ENCODE data around the gene TMEM238L.
"Not testable (repeated sequence)": the region's sequence is repeated elsewhere in the genome, so short reads cannot be mapped to it uniquely, and the experiment has no call there.

TMEM238L gene, protein sequence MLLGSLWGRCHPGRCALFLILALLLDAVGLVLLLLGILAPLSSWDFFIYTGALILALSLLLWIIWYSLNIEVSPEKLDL
- 0 reads per million in 2 experiments for total RNA-seq

- DNase-seq (ENCODE audit: low read depth) = no peak
Measured at GRCh38 chr17:10803830-10804475, at the start of gene TMEM238L. TMEM238L (minus strand) TSS chr17:10804099; CDS start chr17:10803963, 136 bp downstream.

DNA sequence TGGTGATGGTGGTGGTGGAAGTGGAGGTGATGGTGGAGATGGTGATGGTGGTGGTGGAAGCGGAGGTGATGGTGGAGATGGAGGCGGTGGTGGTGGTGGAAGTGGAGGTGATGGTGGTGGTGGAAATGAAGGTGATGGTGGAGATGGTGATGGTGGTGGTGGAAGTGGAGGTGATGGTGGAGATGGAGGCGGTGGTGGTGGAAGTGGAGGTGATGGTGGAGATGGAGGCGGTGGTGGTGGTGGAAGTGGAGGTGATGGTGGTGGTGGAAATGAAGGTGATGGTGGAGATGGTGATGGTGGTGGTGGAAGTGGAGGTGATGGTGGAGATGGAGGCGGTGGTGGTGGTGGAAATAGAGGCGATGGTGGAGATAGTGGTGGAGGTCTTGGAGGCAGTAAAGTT is 42.7 kb upstream of the TMEM238L start:
- not testable (repeated sequence) for DNase-seq (ENCODE audit: low read depth)

- DNase-seq (ENCODE audit: low read depth) = no peak
Measured at GRCh38 chr17:10845388-10845751, 41.5 kb upstream of the TMEM238L start.

DNA sequence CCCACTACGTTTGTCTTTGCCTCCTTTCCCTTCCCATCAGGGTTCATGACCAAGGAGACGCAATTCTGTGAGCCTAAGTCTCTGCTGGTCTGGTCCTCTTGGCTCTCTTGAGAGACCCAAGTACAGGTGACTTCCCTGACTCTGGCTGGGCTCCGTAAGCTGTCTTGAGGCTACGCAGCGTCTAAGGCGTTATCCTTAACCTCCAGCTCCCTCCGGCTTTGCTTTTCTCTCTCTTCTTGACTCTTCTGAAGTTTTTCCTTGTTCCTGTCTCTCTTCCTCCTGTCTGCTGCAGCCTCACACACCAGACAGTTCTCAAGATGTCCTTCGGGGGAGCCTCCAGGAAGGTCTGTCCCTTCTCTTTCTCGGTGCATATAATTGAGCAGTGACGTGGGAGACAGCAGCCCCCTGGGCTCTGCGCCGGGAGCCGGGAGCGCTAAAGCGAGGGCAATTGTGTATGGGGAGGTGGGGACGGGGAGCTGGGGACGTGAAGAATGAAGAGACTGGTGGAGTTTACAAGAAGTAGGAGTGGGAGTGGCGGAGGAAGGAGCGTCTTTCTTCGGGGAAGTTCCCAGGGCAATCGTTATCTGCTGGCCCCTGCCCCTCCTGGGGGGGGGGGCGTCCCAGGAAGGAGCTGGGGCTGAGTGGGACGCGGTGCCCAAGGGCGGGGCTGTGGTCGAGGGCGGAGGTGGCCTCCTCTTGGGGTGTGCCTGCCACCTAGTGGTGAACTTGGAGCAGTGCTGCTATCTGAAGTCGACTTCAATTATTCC is 40.9 kb upstream of the TMEM238L start:
- peak; percentile 46 for DNase-seq (ENCODE audit: low read depth)

- no peak for DNase-seq (ENCODE audit: low read depth)
Measured at GRCh38 chr17:10843811-10844210, 39.9 kb upstream of the TMEM238L start.

- no peak for DNase-seq (ENCODE audit: low read depth)
Measured at GRCh38 chr17:10842658-10843057, 38.8 kb upstream of the TMEM238L start.

- no peak for DNase-seq (ENCODE audit: low read depth)
Measured at GRCh38 chr17:10838682-10839081, 34.8 kb upstream of the TMEM238L start.

GRCh38 chr17:10837921-10838320 is 34.0 kb upstream of the TMEM238L start, which contains the start of gene PIRT:
PIRT (minus strand) TSS chr17:10838087; CDS start chr17:10825645, 12,442 bp downstream.
- DNase-seq (ENCODE audit: low read depth) = no peak

GRCh38 chr17:10836966-10837590 is 33.2 kb upstream of the TMEM238L start:
- no peak for DNase-seq (ENCODE audit: low read depth)

- no peak for DNase-seq (ENCODE audit: low read depth)
Measured at GRCh38 chr17:10836145-10836544, 32.2 kb upstream of the TMEM238L start.

DNA sequence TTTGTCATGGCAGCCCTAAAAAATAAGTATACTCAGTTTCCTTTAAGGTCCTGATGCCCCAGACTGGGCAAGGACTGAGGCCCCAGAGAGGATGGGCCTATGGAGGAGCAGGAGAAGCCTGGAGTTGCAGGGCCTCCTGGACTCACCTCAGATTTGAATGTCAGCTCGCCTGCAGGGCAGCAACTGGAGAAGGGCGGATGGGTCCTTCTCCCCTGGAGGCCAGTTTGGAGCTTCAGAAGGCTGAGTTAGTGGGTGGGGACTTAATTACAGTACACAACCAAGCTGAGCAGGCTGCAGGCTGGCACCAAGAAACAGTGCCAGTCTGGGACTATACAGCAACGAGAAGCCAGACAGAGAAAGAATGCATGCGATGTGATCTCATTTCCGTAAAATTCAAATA is 27.8 kb upstream of the TMEM238L start:
- DNase-seq (ENCODE audit: low read depth) = no peak

DNA sequence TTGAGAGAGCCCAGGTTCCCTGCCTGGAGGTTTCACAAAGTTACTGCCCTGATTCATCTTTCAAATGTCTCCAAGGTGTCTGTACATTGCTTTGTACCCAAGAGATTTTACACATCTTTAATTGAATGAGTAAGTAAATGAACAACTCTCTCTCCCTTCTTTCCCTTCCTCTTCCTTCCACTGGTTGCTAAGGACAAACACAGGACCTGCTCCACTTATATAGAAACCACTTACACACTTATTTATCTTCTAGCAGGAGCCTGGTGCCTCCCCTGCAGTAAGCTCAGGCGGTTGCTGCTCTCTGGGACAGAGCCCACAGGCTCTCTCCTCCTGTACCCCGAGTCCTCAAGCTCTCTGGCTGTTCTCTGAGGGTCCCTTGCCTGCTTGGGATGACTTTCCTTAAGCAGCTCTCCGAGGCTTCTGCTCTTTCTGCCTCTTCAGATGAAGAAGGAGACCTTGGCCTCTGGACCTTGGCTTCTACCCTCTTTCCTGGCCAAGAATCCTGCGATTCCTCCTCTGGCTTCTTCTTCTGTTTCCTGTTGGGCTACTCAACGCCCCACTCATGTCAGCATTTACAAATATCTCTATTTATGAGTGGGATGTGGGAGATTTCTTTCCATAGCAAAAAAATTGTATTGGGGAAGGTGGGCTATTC is 24.1 kb upstream of the TMEM238L start:
- no peak for DNase-seq (ENCODE audit: low read depth)

DNA sequence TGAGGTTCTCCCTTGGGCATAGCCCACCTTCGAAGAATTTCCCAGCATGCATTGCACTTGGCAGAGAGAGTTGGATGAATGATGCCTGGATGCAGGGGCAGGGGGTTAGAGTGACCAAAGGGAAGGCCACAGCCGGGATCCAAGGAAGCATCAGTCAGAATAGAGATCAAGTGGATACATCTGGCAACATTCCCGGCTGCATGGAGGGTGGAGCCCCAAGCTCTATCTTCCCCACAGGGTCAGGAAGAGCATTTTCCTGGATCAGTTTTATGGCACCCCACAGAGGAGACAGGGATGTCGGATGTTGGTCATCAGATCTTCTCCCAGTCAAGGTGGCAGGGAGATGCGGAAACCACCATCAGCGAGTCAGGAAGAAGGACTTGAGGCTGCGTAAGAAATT is 21.0 kb upstream of the TMEM238L start:
- DNase-seq (ENCODE audit: low read depth) = no peak

- DNase-seq (ENCODE audit: low read depth) = no peak
Measured at GRCh38 chr17:10821770-10822169, 17.9 kb upstream of the TMEM238L start.

- no peak for DNase-seq (ENCODE audit: low read depth)
Measured at GRCh38 chr17:10821054-10821453, 17.2 kb upstream of the TMEM238L start.

DNA sequence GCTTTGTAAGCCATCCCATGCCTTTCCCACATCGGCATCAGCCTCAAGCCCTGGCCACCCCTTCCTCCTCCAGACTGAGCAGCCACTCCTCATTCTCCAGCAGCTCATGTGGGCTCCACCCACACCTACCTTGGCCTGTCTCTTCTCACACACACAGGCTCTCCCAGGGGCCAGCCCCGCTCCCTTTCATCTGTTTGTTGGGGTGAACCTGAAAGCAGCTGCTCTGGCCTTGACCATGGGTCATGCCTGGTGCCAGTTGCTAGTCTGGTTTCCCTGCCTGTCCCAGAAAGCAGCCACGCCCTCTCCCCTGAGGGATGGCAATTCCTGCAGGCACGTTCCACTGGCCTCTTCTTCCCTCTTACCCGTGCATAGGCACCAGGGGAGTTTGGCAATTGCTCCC is 11.4 kb upstream of the TMEM238L start:
- no peak for DNase-seq (ENCODE audit: low read depth)

- no peak for DNase-seq (ENCODE audit: low read depth)
Measured at GRCh38 chr17:10814075-10814474, 10.2 kb upstream of the TMEM238L start.

DNA sequence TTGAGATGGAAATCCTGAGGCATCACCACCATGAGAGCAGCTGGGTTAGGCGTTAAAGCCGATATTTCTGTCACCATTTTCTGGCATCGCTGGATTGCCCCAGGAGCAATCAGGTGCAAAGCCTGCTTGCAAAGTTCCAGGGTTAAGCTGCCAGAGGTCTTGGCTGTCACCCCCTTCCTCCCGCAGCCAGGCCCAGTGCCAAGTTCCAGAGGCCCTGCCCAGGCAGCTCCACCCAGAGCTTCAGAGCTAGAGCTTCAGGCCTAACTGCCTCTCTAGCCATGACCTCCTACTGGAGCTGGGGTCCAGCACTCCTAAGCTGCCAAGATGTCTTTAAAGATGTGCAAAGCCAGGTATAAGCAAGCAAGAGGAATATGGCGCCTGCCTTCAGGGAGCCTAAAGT is 8.8 kb upstream of the TMEM238L start:
- no peak for DNase-seq (ENCODE audit: low read depth)

DNA sequence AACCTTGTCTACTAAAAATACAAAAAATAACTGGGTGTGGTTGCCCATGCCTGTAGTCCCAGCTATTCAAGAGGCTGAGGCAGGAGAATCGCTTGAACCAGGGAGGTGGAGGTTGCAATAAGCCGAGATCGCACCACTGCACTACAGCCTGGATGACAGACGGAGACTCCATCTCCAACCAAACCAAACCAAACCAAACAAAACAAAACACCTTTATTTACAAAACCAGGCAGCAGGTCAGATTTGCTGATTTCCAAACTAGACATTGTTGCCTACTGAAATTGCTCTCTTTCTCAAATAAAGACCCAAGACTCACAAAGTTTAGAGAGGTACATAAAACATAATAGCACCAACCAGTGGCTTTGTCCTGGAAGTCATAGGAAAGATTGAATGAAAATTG is 5.7 kb upstream of the TMEM238L start:
- DNase-seq (ENCODE audit: low read depth) = no peak

DNA sequence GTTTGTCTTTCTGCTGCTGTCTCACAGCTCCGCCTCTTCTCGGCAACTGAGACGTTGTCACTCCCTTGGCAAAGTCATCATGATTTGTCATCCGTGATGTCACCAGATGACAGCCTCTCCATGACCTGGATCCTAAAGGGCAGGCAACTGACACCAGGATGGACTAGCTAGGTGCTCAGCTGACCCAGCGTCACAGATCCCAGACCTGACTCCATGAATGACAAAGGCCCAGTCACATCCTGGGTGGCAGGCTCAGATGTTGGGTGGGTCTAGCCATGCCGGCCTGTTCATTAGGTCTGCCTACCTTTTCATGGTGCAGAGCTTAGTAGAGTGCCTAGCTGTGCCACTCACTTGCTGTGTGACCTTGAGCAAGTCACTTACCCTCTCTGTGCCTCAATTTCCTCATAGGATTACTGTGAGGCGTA is 3.8 kb upstream of the TMEM238L start:
- DNase-seq (ENCODE audit: low read depth) = no peak

- DNase-seq (ENCODE audit: low read depth) = no peak
Measured at GRCh38 chr17:10806545-10807262, 2.8 kb upstream of the TMEM238L start.

DNA sequence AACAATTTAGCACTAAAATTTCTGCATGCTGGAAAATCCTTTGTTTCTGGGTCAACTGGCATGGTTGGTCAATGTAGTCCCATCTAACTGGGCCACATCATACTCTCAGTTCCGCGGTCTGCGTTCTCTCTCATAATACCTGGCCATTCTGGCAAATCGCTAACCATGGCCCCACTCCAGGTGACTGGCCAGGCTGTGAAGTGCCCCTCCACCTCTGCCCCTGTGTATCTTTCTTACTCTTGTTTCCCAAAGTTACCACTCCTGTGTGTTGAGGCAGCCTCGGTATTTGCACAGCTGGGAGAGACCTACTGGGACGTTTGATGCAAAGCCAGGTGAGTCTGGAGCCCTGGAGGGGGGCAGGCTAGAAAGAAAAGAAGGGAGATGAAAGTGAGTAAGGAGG is 2.0 kb upstream of the TMEM238L start:
- no peak for DNase-seq (ENCODE audit: low read depth)
